Measurements from ENCODE around the gene PPM1H. TPM values are rescaled to one million over a fixed set of nuclear protein-coding genes. Genes with fewer than 3 reads are reported as not detected.

Gene PPM1H
- total RNA-seq, 1 experiment from 2014 or later: 0.04 TPM

- no peak for TF ChIP-seq EZH2 (IDR thresholded peaks at IDR 0.05; ENCODE audit: borderline replicate concordance, low read depth, low read length, poor library complexity, severe bottlenecking)
- TF ChIP-seq CTCF (conservative IDR thresholded peaks at IDR 0.05; ENCODE audit: low read depth, low read length): no peak
- no peak for DNase-seq (ENCODE audit: low spot score)
- H3K36me3 ChIP-seq (ENCODE audit: insufficient read depth, low read length, poor library complexity, severe bottlenecking): no peaks in the 10 kb centered on the region
- H3K27ac ChIP-seq (ENCODE audit: low read depth, low read length, poor library complexity, severe bottlenecking): no peak overlapping the region
- POLR2A ChIA-PET (ENCODE audit: low non-redundant PET): no interaction called here
- CTCF ChIA-PET: no interaction called here
- no peaks in the 10 kb centered on the region for H3K4me1 ChIP-seq (ENCODE audit: insufficient read depth, low read length, poor library complexity, severe bottlenecking)
- H3K4me3 ChIP-seq (ENCODE audit: low read depth, low read length, poor library complexity, severe bottlenecking): no peak overlapping the region
- no peaks in the 10 kb centered on the region for H3K9me3 ChIP-seq (ENCODE audit: low read depth, low read length, poor library complexity, severe bottlenecking)
- BruUV-seq (replicated peaks): no TSS peak
- intact Hi-C loops (cut with micrococcal nuclease; ENCODE audit: unreplicated experiment): no loop called here
- no peaks in the 10 kb centered on the region for H3K27me3 ChIP-seq (replicated peaks; ENCODE audit: insufficient read depth, low read depth, low read length, poor library complexity)
These were observed 43.0 kb downstream of the PPM1H start for GRCh38 chr12:62891805-62892549.

- H3K9me3 ChIP-seq (ENCODE audit: low read depth, low read length, poor library complexity, severe bottlenecking): no peaks in the 10 kb centered on the region
These were observed 46.4 kb downstream of the PPM1H start for GRCh38 chr12:62888454-62889110.

GRCh38 chr12:62886796-62887195 is 48.2 kb downstream of the PPM1H start:
- H3K36me3 ChIP-seq (ENCODE audit: insufficient read depth, low read length, poor library complexity, severe bottlenecking): no peaks in the 10 kb centered on the region
- intact Hi-C loops (cut with micrococcal nuclease; ENCODE audit: unreplicated experiment): no loop called here
- no peak for DNase-seq (ENCODE audit: low spot score)
- no peaks in the 10 kb centered on the region for H3K4me1 ChIP-seq (ENCODE audit: insufficient read depth, low read length, poor library complexity, severe bottlenecking)
- H3K4me3 ChIP-seq (ENCODE audit: low read depth, low read length, poor library complexity, severe bottlenecking): no peak overlapping the region
- H3K9me3 ChIP-seq (ENCODE audit: low read depth, low read length, poor library complexity, severe bottlenecking): no peaks in the 10 kb centered on the region
- BruUV-seq (replicated peaks): no TSS peak
- no peaks in the 10 kb centered on the region for H3K27me3 ChIP-seq (replicated peaks; ENCODE audit: insufficient read depth, low read depth, low read length, poor library complexity)
- ChIA-PET POLR2A (ENCODE audit: low non-redundant PET) (no interaction called here), CTCF (no interaction called here)
- TF ChIP-seq CTCF (conservative IDR thresholded peaks at IDR 0.05; ENCODE audit: low read depth, low read length) (no peak), EZH2 (IDR thresholded peaks at IDR 0.05; ENCODE audit: borderline replicate concordance, low read depth, low read length, poor library complexity, severe bottlenecking) (no peak)
- H3K27ac ChIP-seq (ENCODE audit: low read depth, low read length, poor library complexity, severe bottlenecking): no peak overlapping the region

More at GRCh38 chr12:62888454-62889110, 46.4 kb downstream of the PPM1H start:
- intact Hi-C loops (cut with micrococcal nuclease; ENCODE audit: unreplicated experiment): no loop called here
- Histone ChIP-seq H3K4me3 (ENCODE audit: low read depth, low read length, poor library complexity, severe bottlenecking) (no peak overlapping the region), H3K27ac (ENCODE audit: low read depth, low read length, poor library complexity, severe bottlenecking) (no peak overlapping the region), H3K36me3 (ENCODE audit: insufficient read depth, low read length, poor library complexity, severe bottlenecking) (no peaks in the 10 kb centered on the region), H3K4me1 (ENCODE audit: insufficient read depth, low read length, poor library complexity, severe bottlenecking) (no peaks in the 10 kb centered on the region), H3K27me3 (replicated peaks; ENCODE audit: insufficient read depth, low read depth, low read length, poor library complexity) (no peaks in the 10 kb centered on the region)
- no TSS peak for BruUV-seq (replicated peaks)
- DNase-seq (ENCODE audit: low spot score): no peak
- POLR2A ChIA-PET (ENCODE audit: low non-redundant PET): no interaction called here
- CTCF ChIA-PET: no interaction called here
- TF ChIP-seq CTCF (conservative IDR thresholded peaks at IDR 0.05; ENCODE audit: low read depth, low read length): no peak
- no peak for TF ChIP-seq EZH2 (IDR thresholded peaks at IDR 0.05; ENCODE audit: borderline replicate concordance, low read depth, low read length, poor library complexity, severe bottlenecking)

All from A673 (cell line).